PC-3 (cell line): ENCODE data around the gene SERTAD1. TPM values are rescaled to one million over a fixed set of nuclear protein-coding genes. Genes with fewer than 3 reads are reported as not detected.
A peak's percentile ranks its signal among the peaks of the same experiment; 100 is the strongest.
"Not testable (repeated sequence)": the region's sequence is repeated elsewhere in the genome, so short reads cannot be mapped to it uniquely, and the experiment has no call there.

Experiments
- ATAC-seq: fragments of 200-7000 bp; cut with Tn5 transposase; 2 replicates; pipeline ENCODE4 v1.9.1; 2020; ENCODE audit warnings: mild to moderate bottlenecking, moderate library complexity
- BruUV-seq: library from RNA; stranded (reverse); fragments of 400-500 nt; replicated peaks from 2 replicates; lab custom pipeline; 2021; lab: Mats Ljungman, UMichigan
- CTCF ChIA-PET: fragments of 300-600 bp; sonication (Branson Sonifier 250); formaldehyde crosslinking; loops from one replicate; lab custom pipeline; 2022; ENCODE audit warnings: antibody characterized with exemption; lab: Charles Lee
- POLR2A ChIA-PET: fragments of 300-600 bp; sonication (Branson Sonifier 250); formaldehyde crosslinking; loops from one replicate; lab custom pipeline; 2022; ENCODE audit warnings: antibody characterized with exemption; ENCODE audit not compliant: unreplicated experiment; lab: Charles Lee
- DNase-seq: peaks from one replicate; pipeline ENCODE4 v3.0.0-alpha.2; 2015
- H2AFZ ChIP-seq: fragments of 300-600 bp; sonication (generic); 2 replicates; pipeline ENCODE4 v1.6.0; 2016; ENCODE audit warnings: antibody characterized with exemption, low read length
- H3F3A ChIP-seq: fragments of 300-600 bp; sonication (generic); one replicate; pipeline ENCODE4 v1.6.0; 2017; ENCODE audit warnings: antibody characterized with exemption, low read length, control low read depth, mild to moderate bottlenecking; ENCODE audit not compliant: unreplicated experiment
- H3K27ac ChIP-seq: fragments of 300-600 bp; sonication (generic); 2 replicates; pipeline ENCODE4 v1.5.1; 2016; ENCODE audit warnings: mild to moderate bottlenecking, low read length
- H3K27me3 ChIP-seq: fragments of 300-600 bp; sonication (generic); 2 replicates; pipeline ENCODE4 v1.6.1; 2016; ENCODE audit warnings: low read length, mixed read lengths
- H3K36me3 ChIP-seq: fragments of 300-600 bp; sonication (generic); 2 replicates; pipeline ENCODE4 v1.6.1; 2016; ENCODE audit warnings: low read depth, mixed run types, low read length, mixed read lengths
- H3K4me1 ChIP-seq: fragments of 300-600 bp; sonication (generic); 2 replicates; pipeline ENCODE4 v1.5.1; 2016; ENCODE audit warnings: low read length; ENCODE audit not compliant: insufficient read depth
- H3K4me2 ChIP-seq: fragments of 300-600 bp; sonication (generic); 2 replicates; pipeline ENCODE4 v1.6.0; 2016; ENCODE audit warnings: low read length
- H3K4me3 ChIP-seq: fragments of 300-600 bp; sonication (generic); 2 replicates; pipeline ENCODE4 v1.5.1; 2016; ENCODE audit warnings: mild to moderate bottlenecking, low read length, mixed read lengths
- H3K79me2 ChIP-seq: fragments of 300-600 bp; sonication (generic); 2 replicates; pipeline ENCODE4 v1.6.1; 2017; ENCODE audit warnings: low read length, mixed read lengths
- H3K9ac ChIP-seq: fragments of 300-600 bp; sonication (generic); 2 replicates; pipeline ENCODE4 v1.6.0; 2016; ENCODE audit warnings: mild to moderate bottlenecking, low read length
- H3K9me2 ChIP-seq: fragments of 300-600 bp; sonication (generic); replicated peaks from 2 replicates; pipeline ENCODE4 v1.6.1; 2016; ENCODE audit warnings: mixed run types, low read length, mixed read lengths
- H3K9me3 ChIP-seq: fragments of 300-600 bp; sonication (generic); 2 replicates; pipeline ENCODE4 v1.6.1; 2016; ENCODE audit warnings: low read length, mixed read lengths
- H4K20me1 ChIP-seq: fragments of 300-600 bp; sonication (generic); 2 replicates; pipeline ENCODE4 v1.6.1; 2016; ENCODE audit warnings: low read length, mixed read lengths
- EZH2 ChIP-seq: fragments of 300-600 bp; sonication (generic); IDR thresholded peaks from one replicate; pipeline ENCODE4 v1.6.1; 2017; ENCODE audit warnings: antibody characterized with exemption, mild to moderate bottlenecking, low read length; ENCODE audit not compliant: unreplicated experiment
- EZH2phosphoT487 ChIP-seq: fragments of 300-600 bp; sonication (generic); IDR thresholded peaks from 2 replicates; pipeline ENCODE4 v1.6.1; 2018; ENCODE audit warnings: mild to moderate bottlenecking, antibody characterized with exemption, low read length, borderline replicate concordance
- intact Hi-C: fragments of 100-400 bp; cut with micrococcal nuclease; formaldehyde crosslinking; loops from 2 replicates; pipeline ENCODE4 v1.9.0; 2023
- total RNA-seq: library from RNA; depleted of rRNA; stranded (reverse); fragments of >200 nt; gene quantifications from 2 replicates; pipeline ENCODE4 v1.2.3, GENCODE V29; 2014
- TF ChIP-seq, protein P1 (sequence below): fragments of 300-600 bp; sonication (generic); conservative IDR thresholded peaks from 2 replicates; pipeline ENCODE4 v1.5.1; 2017; ENCODE audit warnings: antibody characterized with exemption, low read depth, mild to moderate bottlenecking, low read length

The SERTAD1 gene
- total RNA-seq, 1 experiment from 2014 or later = 16.8 TPM

- TF ChIP-seq EZH2phosphoT487 = no peak
- TF ChIP-seq, protein P1, sequence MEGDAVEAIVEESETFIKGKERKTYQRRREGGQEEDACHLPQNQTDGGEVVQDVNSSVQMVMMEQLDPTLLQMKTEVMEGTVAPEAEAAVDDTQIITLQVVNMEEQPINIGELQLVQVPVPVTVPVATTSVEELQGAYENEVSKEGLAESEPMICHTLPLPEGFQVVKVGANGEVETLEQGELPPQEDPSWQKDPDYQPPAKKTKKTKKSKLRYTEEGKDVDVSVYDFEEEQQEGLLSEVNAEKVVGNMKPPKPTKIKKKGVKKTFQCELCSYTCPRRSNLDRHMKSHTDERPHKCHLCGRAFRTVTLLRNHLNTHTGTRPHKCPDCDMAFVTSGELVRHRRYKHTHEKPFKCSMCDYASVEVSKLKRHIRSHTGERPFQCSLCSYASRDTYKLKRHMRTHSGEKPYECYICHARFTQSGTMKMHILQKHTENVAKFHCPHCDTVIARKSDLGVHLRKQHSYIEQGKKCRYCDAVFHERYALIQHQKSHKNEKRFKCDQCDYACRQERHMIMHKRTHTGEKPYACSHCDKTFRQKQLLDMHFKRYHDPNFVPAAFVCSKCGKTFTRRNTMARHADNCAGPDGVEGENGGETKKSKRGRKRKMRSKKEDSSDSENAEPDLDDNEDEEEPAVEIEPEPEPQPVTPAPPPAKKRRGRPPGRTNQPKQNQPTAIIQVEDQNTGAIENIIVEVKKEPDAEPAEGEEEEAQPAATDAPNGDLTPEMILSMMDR = peak; percentile 64
- no TSS peak for BruUV-seq
- Histone ChIP-seq H3K36me3 (no peaks in the 10 kb centered on the region), H3K4me2 (peak overlapping the region; percentile 91), H3K9me2 (no peaks in the 10 kb centered on the region), H3F3A (no peaks in the 10 kb centered on the region), H3K27ac (peak overlapping the region; percentile 70), H4K20me1 (no peaks in the 10 kb centered on the region), H3K4me3 (peak overlapping the region; percentile 89), H3K4me1 (peaks cover 20% of the 10 kb centered on the region), H2AFZ (no peak overlapping the region), H3K27me3 (no peaks in the 10 kb centered on the region), H3K9ac (peak overlapping the region; percentile 76), H3K9me3 (no peaks in the 10 kb centered on the region), H3K79me2 (peaks cover 20% of the 10 kb centered on the region)
- ChIA-PET POLR2A (interaction anchor here (0.7 kb wide), 2 partner anchors 37 to 44 kb away, joined by 4 to 10 read pairs; no protein-coding TSS in a partner anchor), CTCF (interaction anchor here (0.5 to 2.6 kb wide), 13 partner anchors 13 to 170 kb away, joined by 3 to 18 read pairs (median 4); partner anchors contain the start of gene LTBP4)
- peak; percentile 94 for DNase-seq
- intact Hi-C loops = loop anchor here (2.0 to 5.0 kb wide), 2 partner anchors 58 to 134 kb away; no protein-coding TSS in a partner anchor
- peak; percentile 19 for ATAC-seq
These were observed 38.5 kb upstream of the SERTAD1 start for GRCh38 chr19:40464059-40465024.

DNA sequence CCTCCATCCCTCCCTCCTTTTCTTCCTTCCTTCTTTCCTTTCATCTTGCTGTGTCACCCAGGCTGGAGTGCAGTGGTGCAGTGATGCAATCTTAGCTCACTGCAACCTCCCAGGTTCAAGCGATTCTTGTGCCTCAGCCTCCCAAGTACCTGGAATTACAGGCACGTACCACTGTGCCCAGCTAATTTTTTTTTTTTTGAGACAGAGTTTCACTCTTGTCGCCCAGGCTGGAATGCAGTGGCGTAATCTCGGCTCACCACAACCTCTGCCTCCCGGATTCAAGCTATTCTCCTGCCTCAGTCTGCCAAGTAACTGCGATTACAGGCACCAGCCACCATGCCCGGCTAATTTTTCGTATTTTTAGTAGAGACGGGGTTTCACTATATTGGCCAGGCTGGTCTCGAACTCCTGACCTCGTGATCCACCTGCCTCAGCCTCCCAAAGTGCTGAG, 37.8 kb upstream of the SERTAD1 start:
- H2AFZ ChIP-seq, H3K4me3 ChIP-seq, H3K9me3 ChIP-seq, H3F3A ChIP-seq, H3K9me2 ChIP-seq, H4K20me1 ChIP-seq, H3K27me3 ChIP-seq, H3K36me3 ChIP-seq, H3K9ac ChIP-seq, ATAC-seq: not testable (repeated sequence)
- Histone ChIP-seq H3K4me1 (peaks cover 20% of the 10 kb centered on the region), H3K79me2 (peaks cover 20% of the 10 kb centered on the region), H3K27ac (peak overlapping the region; percentile 70), H3K4me2 (peak overlapping the region; percentile 91)
- TSS peak; percentile 21 for BruUV-seq
- DNase-seq = peak; percentile 59
- ChIA-PET POLR2A (interaction anchor here (0.6 to 0.7 kb wide), 2 partner anchors 38 to 43 kb away, joined by 4 to 10 read pairs; no protein-coding TSS in a partner anchor), CTCF (interaction anchor here (0.5 to 2.6 kb wide), 12 partner anchors 21 to 171 kb away, joined by 3 to 18 read pairs (median 4); partner anchors contain the start of gene LTBP4)
- intact Hi-C loops = loop anchor here (2.0 to 5.0 kb wide), 2 partner anchors 59 to 135 kb away; no protein-coding TSS in a partner anchor

- no peak overlapping the region for H3K9ac ChIP-seq
- no peaks in the 10 kb centered on the region for H3K27me3 ChIP-seq
- CTCF ChIA-PET = no interaction called here
- H3K36me3 ChIP-seq = no peaks in the 10 kb centered on the region
- H3K4me1 ChIP-seq = peaks cover 20% of the 10 kb centered on the region
- no peak for DNase-seq
- no TSS peak for BruUV-seq
- no peak overlapping the region for H3K4me2 ChIP-seq
- no peaks in the 10 kb centered on the region for H3K9me3 ChIP-seq
- intact Hi-C loops = loop anchor here (5.0 kb wide), 1 partner anchor 61 kb away; no protein-coding TSS in a partner anchor
- POLR2A ChIA-PET = no interaction called here
- H4K20me1 ChIP-seq = no peaks in the 10 kb centered on the region
- no peak overlapping the region for H3K4me3 ChIP-seq
- H3F3A ChIP-seq = no peaks in the 10 kb centered on the region
- TF ChIP-seq EZH2phosphoT487 = no peak
- TF ChIP-seq, protein P1 = no peak
- TF ChIP-seq EZH2 = no peak
- H2AFZ ChIP-seq = no peak overlapping the region
- no peak for ATAC-seq
- no peak overlapping the region for H3K27ac ChIP-seq
- peaks cover 20% of the 10 kb centered on the region for H3K79me2 ChIP-seq
- no peaks in the 10 kb centered on the region for H3K9me2 ChIP-seq
These were observed 36.0 kb upstream of the SERTAD1 start for GRCh38 chr19:40461669-40462221.
